Neural crest cell (in vitro differentiated cells): ENCODE data around the gene LRCH1. TPM values are rescaled to one million over a fixed set of nuclear protein-coding genes. Genes with fewer than 3 reads are reported as not detected.

Source experiments
- DNase-seq: peaks from one replicate; pipeline ENCODE4 v3.0.0; 2021; ENCODE audit warnings: low read depth, mixed read lengths, low spot score
- H3K27ac Mint-ChIP-seq: one replicate; pipeline ENCODE4 v1.8.0; 2021; ENCODE audit warnings: mild to moderate bottlenecking, mixed read lengths; ENCODE audit not compliant: unreplicated experiment
- H3K27me3 Mint-ChIP-seq: 2 replicates; pipeline ENCODE4 v1.8.0; 2021; ENCODE audit warnings: low read depth, mild to moderate bottlenecking, mixed read lengths
- H3K36me3 Mint-ChIP-seq: 2 replicates; pipeline ENCODE4 v1.8.0; 2021; ENCODE audit warnings: low read depth, mild to moderate bottlenecking, mixed read lengths
- H3K4me1 Mint-ChIP-seq: 2 replicates; pipeline ENCODE4 v1.8.0; 2021; ENCODE audit warnings: mixed read lengths
- H3K4me3 Mint-ChIP-seq: one replicate; pipeline ENCODE4 v1.8.0; 2021; ENCODE audit warnings: mild to moderate bottlenecking, mixed read lengths
- H3K9me3 Mint-ChIP-seq: 2 replicates; pipeline ENCODE4 v1.8.0; 2021; ENCODE audit warnings: mixed read lengths
- total RNA-seq: library from RNA; stranded (reverse); gene quantifications from 2 replicates; pipeline ENCODE4 v1.2.1, GENCODE V29; 2021
- TF ChIP-seq, protein P1 (sequence below): fragments of 200-600 bp; sonication (generic); conservative IDR thresholded peaks from 2 replicates; pipeline ENCODE4 v1.5.0; 2021; ENCODE audit warnings: antibody characterized with exemption, mild to moderate bottlenecking

LRCH1 gene
- total RNA-seq, 1 donor from 2014 or later, result 15.8 TPM

DNA sequence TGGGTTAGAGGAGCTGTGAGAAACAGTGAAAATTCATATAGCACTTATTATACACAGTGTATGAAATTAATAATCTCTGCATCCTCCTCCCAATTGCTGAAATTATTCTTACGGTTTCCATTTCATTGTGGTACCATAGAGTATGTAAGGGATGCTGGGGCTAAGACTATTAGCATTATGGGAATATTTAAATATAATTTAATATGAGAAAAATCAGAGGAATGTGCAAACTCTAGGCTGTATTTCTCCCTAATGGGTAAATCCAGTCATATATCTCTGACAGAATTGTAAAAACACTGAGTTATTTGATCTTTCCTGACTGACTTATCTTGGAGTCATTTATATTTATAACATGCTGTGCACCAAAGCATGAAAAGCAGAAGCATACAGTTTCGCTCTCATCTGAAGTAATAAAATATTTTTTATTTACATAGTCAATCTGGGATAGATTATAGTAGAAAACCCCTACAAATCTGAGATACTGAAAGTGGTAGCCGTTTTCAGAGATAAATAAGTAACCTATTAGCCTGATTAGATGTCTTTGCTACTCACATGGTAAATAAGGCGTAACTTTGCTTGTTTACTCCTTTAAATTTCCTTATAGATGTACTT is 34.9 kb downstream of the LRCH1 start:
- Mint-ChIP-seq H3K27me3 (no peaks in the 10 kb centered on the region), H3K27ac (no peak overlapping the region), H3K4me1 (peaks cover 74% of the 10 kb centered on the region), H3K9me3 (no peaks in the 10 kb centered on the region), H3K4me3 (no peak overlapping the region), H3K36me3 (no peaks in the 10 kb centered on the region)
- TF ChIP-seq, protein P1, sequence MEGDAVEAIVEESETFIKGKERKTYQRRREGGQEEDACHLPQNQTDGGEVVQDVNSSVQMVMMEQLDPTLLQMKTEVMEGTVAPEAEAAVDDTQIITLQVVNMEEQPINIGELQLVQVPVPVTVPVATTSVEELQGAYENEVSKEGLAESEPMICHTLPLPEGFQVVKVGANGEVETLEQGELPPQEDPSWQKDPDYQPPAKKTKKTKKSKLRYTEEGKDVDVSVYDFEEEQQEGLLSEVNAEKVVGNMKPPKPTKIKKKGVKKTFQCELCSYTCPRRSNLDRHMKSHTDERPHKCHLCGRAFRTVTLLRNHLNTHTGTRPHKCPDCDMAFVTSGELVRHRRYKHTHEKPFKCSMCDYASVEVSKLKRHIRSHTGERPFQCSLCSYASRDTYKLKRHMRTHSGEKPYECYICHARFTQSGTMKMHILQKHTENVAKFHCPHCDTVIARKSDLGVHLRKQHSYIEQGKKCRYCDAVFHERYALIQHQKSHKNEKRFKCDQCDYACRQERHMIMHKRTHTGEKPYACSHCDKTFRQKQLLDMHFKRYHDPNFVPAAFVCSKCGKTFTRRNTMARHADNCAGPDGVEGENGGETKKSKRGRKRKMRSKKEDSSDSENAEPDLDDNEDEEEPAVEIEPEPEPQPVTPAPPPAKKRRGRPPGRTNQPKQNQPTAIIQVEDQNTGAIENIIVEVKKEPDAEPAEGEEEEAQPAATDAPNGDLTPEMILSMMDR, result no peak
- no peak for DNase-seq

DNA sequence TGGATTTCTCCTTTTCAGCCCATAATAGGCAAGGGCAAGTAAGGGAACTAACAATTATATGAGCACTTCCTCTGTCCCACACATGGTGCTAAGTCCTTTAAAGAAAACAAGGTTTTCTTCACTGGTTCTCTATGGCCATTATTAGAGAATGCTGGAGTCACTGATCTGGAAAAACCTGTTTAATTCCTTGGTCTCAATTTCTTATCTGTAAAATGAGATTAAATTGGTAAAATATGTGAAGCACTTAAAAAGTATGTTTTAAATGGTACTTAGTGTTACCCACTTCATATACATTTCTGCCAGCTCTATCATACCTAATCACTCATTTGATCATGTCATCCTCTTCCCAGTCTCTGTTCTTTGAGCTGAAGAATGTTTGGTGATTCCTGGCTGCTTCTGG is 39.4 kb downstream of the LRCH1 start:
- H3K27ac Mint-ChIP-seq, result no peak overlapping the region
- TF ChIP-seq, protein P1, result no peak
- no peak for DNase-seq
- H3K27me3 Mint-ChIP-seq, result no peaks in the 10 kb centered on the region
- no peak overlapping the region for H3K4me3 Mint-ChIP-seq
- no peaks in the 10 kb centered on the region for H3K9me3 Mint-ChIP-seq
- H3K36me3 Mint-ChIP-seq, result no peaks in the 10 kb centered on the region
- H3K4me1 Mint-ChIP-seq, result peaks cover 68% of the 10 kb centered on the region

DNA sequence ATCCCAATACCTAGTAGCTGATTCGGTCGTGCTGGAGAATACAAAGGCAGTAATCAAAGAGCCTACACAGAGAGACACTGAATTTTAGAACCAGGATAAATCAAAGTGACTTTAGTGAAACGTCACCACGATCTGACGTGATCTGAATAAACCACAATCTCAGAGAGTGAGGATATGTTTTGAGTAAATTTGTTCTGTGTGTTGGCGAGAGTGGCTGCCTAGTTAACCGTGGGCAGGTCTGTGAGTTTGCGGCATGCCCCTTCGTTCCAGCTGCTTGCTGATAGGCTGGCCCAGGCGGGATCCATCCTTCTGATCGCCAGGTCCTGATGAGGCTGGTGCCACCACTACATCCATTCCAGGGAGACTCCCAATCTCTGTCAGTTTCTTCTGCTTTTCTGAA is 40.4 kb downstream of the LRCH1 start:
- Mint-ChIP-seq H3K9me3 (no peaks in the 10 kb centered on the region), H3K4me3 (no peak overlapping the region), H3K36me3 (no peaks in the 10 kb centered on the region), H3K27me3 (no peaks in the 10 kb centered on the region), H3K27ac (no peak overlapping the region), H3K4me1 (peaks cover 71% of the 10 kb centered on the region)
- DNase-seq, result no peak
- TF ChIP-seq, protein P1, result no peak

DNA sequence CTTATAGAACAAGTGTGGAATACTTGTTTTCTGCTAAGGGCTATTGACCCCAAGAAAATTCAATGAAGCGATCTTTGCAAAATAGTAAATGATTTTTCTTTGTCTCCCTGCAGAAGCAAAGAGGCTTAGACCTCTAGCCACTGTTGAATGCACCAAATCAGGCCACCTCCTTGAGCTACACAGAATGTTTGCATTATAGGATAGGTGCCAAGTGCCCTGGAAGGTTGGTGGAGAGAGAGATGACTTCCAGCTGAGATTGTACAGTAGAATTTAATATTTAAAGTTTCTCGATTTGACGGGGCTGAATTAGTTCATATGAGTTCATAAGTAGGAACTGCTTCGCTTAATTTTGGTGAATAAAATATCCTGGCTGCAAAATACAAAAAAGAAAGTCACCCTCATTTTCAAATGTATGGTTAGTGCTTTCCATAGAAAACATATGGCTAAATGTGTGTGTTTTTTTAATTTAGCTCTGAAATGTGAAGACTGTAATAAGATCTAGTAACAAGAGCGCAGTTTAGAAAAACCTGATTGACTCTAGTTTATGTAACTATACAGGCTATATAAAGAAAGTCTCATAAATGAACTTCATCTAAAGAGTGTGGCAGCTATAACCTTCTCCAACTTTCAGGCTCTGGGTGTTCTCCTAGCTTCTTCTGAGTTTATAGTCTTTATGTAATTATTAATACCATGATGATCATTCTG is 41.6 kb downstream of the LRCH1 start:
- Mint-ChIP-seq H3K27me3 (no peaks in the 10 kb centered on the region), H3K27ac (peak overlapping the region; percentile 15), H3K4me1 (peaks cover 78% of the 10 kb centered on the region), H3K9me3 (peaks cover 4% of the 10 kb centered on the region), H3K36me3 (peaks cover 5% of the 10 kb centered on the region), H3K4me3 (no peak overlapping the region)
- TF ChIP-seq, protein P1, result no peak
- no peak for DNase-seq

DNA sequence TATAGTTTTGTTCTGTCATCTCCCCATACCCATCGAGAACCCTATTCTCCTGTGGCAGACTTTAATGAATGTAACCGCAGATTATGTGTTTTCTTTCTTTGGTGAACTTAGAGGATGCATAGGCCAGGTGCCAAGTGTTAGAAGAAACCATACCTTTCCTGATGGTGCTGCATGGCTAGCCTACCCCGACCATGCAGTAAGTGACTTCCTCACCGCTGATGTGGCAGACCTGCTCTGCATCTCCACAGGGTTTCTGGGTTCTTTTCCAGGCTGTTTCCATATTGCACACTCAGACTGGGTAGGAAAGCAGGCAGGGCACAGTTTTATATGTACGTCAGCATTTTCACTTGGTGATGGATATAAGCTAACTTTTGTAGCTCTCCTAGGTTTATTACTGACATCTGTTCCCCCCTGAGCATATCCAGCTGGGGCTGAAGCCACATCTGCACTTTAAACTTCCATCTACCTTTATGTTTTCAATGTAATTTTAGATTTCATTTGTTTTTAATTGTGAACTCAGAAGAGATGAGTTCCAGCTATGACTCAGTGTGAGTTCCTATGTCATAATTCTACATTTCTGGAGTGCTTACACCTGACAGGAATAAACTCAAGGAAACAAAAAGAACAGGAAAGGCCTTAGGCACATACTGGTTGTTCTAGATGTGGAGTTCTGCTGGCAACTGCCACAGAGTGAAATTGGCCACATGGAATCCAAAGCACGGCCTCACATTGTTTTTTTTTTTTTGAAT is 42.3 kb downstream of the LRCH1 start:
- Mint-ChIP-seq H3K4me3 (no peak overlapping the region), H3K9me3 (peaks cover 4% of the 10 kb centered on the region), H3K27ac (peak overlapping the region; percentile 81), H3K27me3 (no peaks in the 10 kb centered on the region), H3K36me3 (peaks cover 5% of the 10 kb centered on the region), H3K4me1 (peaks cover 76% of the 10 kb centered on the region)
- no peak for DNase-seq
- TF ChIP-seq, protein P1, result no peak
